ENCODE data around the gene FAM78A. TPM values are rescaled to one million over a fixed set of nuclear protein-coding genes. Genes with fewer than 3 reads are reported as not detected.

FAM78A gene
- total and polyA plus RNA-seq, 2 donors (not counting 1 experiment from before 2014, with no cell fraction given) = 42.9 to 58.3 TPM

GRCh38 chr9:131217331-131218031 lies 58.8 kb downstream of the FAM78A start:
- POLR2A ChIA-PET = interaction anchor here (0.9 kb wide), 1 partner anchor 39 kb away, joined by 3 read pairs; no protein-coding TSS in a partner anchor
- H3K9ac ChIP-seq (ENCODE audit: low read length) = no peak overlapping the region
- peaks cover 0 to 3% (median 0%) of the 10 kb centered on the region in 3 donors for H3K9me3 ChIP-seq (ENCODE audit: control extremely low read depth in 1 of 3, control insufficient read depth in 2 of 3, insufficient read depth in 1 of 3, low read length in 2 of 3)

More at GRCh38 chr9:131217331-131218031, 58.8 kb downstream of the FAM78A start:
- intact Hi-C loops (cut with micrococcal nuclease) = no loop called here
- Mint-ChIP-seq H3K4me1 (no peaks in the 10 kb centered on the region), H3K4me3 (no peak overlapping the region), H3K27ac (no peak overlapping the region), H3K9me3 (ENCODE audit: insufficient read depth) (no peaks in the 10 kb centered on the region), H3K27me3 (no peaks in the 10 kb centered on the region)
- WGBS (ENCODE audit: insufficient coverage) = 97% methylated on average over 3 of the region's 6 CpGs
- CTCF ChIA-PET = interaction anchor here (1.1 to 1.7 kb wide), 2 partner anchors 30 to 119 kb away, joined by 3 to 4 read pairs; no protein-coding TSS in a partner anchor
- DNase-seq (no peak), ATAC-seq (ENCODE audit: low read depth) (no peak)
- H3K4me3 ChIP-seq (ENCODE audit: control extremely low read depth in 1 of 5, extremely low read depth in 1 of 5, insufficient read depth in 1 of 5, low read depth in 2 of 5, low read length in 4 of 5) = no peak overlapping the region
- no peaks in the 10 kb centered on the region for H3K79me2 ChIP-seq (ENCODE audit: control insufficient read depth, insufficient read depth, low read length)
- H3K27me3 ChIP-seq (replicated peaks in 1 of 4; ENCODE audit: control extremely low read depth in 1 of 4, control insufficient read depth in 3 of 4, insufficient read depth in 4 of 4, low read length in 3 of 4) = no peaks in the 10 kb centered on the region
- no peaks in the 10 kb centered on the region for H3K4me1 ChIP-seq (ENCODE audit: control insufficient read depth in 2 of 2, insufficient read depth in 2 of 2, low read length in 2 of 2)
- TF ChIP-seq EZH2 (IDR thresholded peaks at IDR 0.05; ENCODE audit: borderline replicate concordance, insufficient read depth, low read depth, low read length, poor library complexity, severe bottlenecking) (no peak), CTCF (IDR thresholded peaks at IDR 0.05) (no peak)
- H4K20me1 ChIP-seq (ENCODE audit: control insufficient read depth, insufficient read depth, low read length, poor library complexity, severe bottlenecking) = no peaks in the 10 kb centered on the region
- H3K4me2 ChIP-seq (replicated peaks; ENCODE audit: low read depth, low read length, poor library complexity, severe bottlenecking) = no peak overlapping the region
- no peak overlapping the region for H2AFZ ChIP-seq (ENCODE audit: insufficient read depth, low read depth, low read length, poor library complexity, severe bottlenecking)
- H3K36me3 ChIP-seq (replicated peaks in 1 of 2; ENCODE audit: control extremely low read depth in 1 of 2, control insufficient read depth in 1 of 2, extremely low read depth in 1 of 2, insufficient read depth in 2 of 2, low read length in 1 of 2) = peaks cover 0 to 17% of the 10 kb centered on the region in 2 experiments
- H3K27ac ChIP-seq (ENCODE audit: low read length in 2 of 2) = no peak overlapping the region

All from B cell (primary cell).